Measurements from ENCODE around the gene CCDC3.

CCDC3 gene

GRCh38 chr10:12960334-12960898 is 41.1 kb downstream of the CCDC3 start:
- TF ChIP-seq REST (IDR thresholded peaks at IDR 0.05; ENCODE audit: insufficient read depth in 1 of 2, low read depth in 2 of 2, low read length in 2 of 2) (no peak), TAF1 (IDR thresholded peaks at IDR 0.05; ENCODE audit: borderline replicate concordance, insufficient read depth, low read length) (no peak), POLR2AphosphoS5 (IDR thresholded peaks at IDR 0.05; ENCODE audit: low read depth, low read length) (no peak), FOXP2 (optimal IDR thresholded peaks at IDR 0.05; ENCODE audit: borderline replicate concordance, extremely low read depth, extremely low read length, insufficient read depth) (no peak), SIN3A (IDR thresholded peaks at IDR 0.05; ENCODE audit: borderline replicate concordance, insufficient read depth, low read length) (no peak)

GRCh38 chr10:12958546-12959110 is 42.9 kb downstream of the CCDC3 start:
- TF ChIP-seq TAF1 (IDR thresholded peaks at IDR 0.05; ENCODE audit: borderline replicate concordance, insufficient read depth, low read length): no peak
- no peak for TF ChIP-seq REST (IDR thresholded peaks at IDR 0.05; ENCODE audit: insufficient read depth in 1 of 2, low read depth in 2 of 2, low read length in 2 of 2)
- TF ChIP-seq POLR2AphosphoS5 (IDR thresholded peaks at IDR 0.05; ENCODE audit: low read depth, low read length): no peak
- no peak for TF ChIP-seq FOXP2 (optimal IDR thresholded peaks at IDR 0.05; ENCODE audit: borderline replicate concordance, extremely low read depth, extremely low read length, insufficient read depth)
- TF ChIP-seq SIN3A (IDR thresholded peaks at IDR 0.05; ENCODE audit: borderline replicate concordance, insufficient read depth, low read length): no peak

GRCh38 chr10:12957081-12957480 is 44.4 kb downstream of the CCDC3 start:
- TF ChIP-seq SIN3A (IDR thresholded peaks at IDR 0.05; ENCODE audit: borderline replicate concordance, insufficient read depth, low read length) (no peak), TAF1 (IDR thresholded peaks at IDR 0.05; ENCODE audit: borderline replicate concordance, insufficient read depth, low read length) (no peak), POLR2AphosphoS5 (IDR thresholded peaks at IDR 0.05; ENCODE audit: low read depth, low read length) (no peak), FOXP2 (optimal IDR thresholded peaks at IDR 0.05; ENCODE audit: borderline replicate concordance, extremely low read depth, extremely low read length, insufficient read depth) (no peak)

GRCh38 chr10:12954866-12955265 is 46.6 kb downstream of the CCDC3 start:
- no peak for TF ChIP-seq REST (IDR thresholded peaks at IDR 0.05; ENCODE audit: insufficient read depth in 1 of 2, low read depth in 2 of 2, low read length in 2 of 2)
- no peak for TF ChIP-seq SIN3A (IDR thresholded peaks at IDR 0.05; ENCODE audit: borderline replicate concordance, insufficient read depth, low read length)
- TF ChIP-seq TAF1 (IDR thresholded peaks at IDR 0.05; ENCODE audit: borderline replicate concordance, insufficient read depth, low read length): no peak
- TF ChIP-seq FOXP2 (optimal IDR thresholded peaks at IDR 0.05; ENCODE audit: borderline replicate concordance, extremely low read depth, extremely low read length, insufficient read depth): no peak
- no peak for TF ChIP-seq POLR2AphosphoS5 (IDR thresholded peaks at IDR 0.05; ENCODE audit: low read depth, low read length)

- no peak for TF ChIP-seq SIN3A (IDR thresholded peaks at IDR 0.05; ENCODE audit: borderline replicate concordance, insufficient read depth, low read length)
- TF ChIP-seq REST (IDR thresholded peaks at IDR 0.05; ENCODE audit: insufficient read depth in 1 of 2, low read depth in 2 of 2, low read length in 2 of 2): no peak
- TF ChIP-seq TAF1 (IDR thresholded peaks at IDR 0.05; ENCODE audit: borderline replicate concordance, insufficient read depth, low read length): no peak
- no peak for TF ChIP-seq FOXP2 (optimal IDR thresholded peaks at IDR 0.05; ENCODE audit: borderline replicate concordance, extremely low read depth, extremely low read length, insufficient read depth)
- no peak for TF ChIP-seq POLR2AphosphoS5 (IDR thresholded peaks at IDR 0.05; ENCODE audit: low read depth, low read length)
Measured at GRCh38 chr10:12950583-12951128, 50.9 kb downstream of the CCDC3 start.

Measured in PFSK-1 (cell line).